K562 treated with DMSO at 1 percent for 48 hours (cell line): ENCODE measurements around the gene ZNF831. TPM values are rescaled to one million over a fixed set of nuclear protein-coding genes. Genes with fewer than 3 reads are reported as not detected.

ENCODE experiments used
- total RNA-seq: library from RNA; unstranded; fragments of 300-600 nt; gene quantifications from 2 replicates; pipeline ENCODE4 v1.2.3, GENCODE V29; 2022; ENCODE audit warnings: low replicate concordance; ENCODE audit errors: extremely low read depth

ZNF831 gene
- total RNA-seq = not detected in 2 replicates

GRCh38 chr20:59163631-59164530 lies at the start of gene ZNF831:
TSS of gene ZNF831 (plus strand) at chr20:59163821. CDS start at chr20:59191020, 27,199 bp downstream.

DNA sequence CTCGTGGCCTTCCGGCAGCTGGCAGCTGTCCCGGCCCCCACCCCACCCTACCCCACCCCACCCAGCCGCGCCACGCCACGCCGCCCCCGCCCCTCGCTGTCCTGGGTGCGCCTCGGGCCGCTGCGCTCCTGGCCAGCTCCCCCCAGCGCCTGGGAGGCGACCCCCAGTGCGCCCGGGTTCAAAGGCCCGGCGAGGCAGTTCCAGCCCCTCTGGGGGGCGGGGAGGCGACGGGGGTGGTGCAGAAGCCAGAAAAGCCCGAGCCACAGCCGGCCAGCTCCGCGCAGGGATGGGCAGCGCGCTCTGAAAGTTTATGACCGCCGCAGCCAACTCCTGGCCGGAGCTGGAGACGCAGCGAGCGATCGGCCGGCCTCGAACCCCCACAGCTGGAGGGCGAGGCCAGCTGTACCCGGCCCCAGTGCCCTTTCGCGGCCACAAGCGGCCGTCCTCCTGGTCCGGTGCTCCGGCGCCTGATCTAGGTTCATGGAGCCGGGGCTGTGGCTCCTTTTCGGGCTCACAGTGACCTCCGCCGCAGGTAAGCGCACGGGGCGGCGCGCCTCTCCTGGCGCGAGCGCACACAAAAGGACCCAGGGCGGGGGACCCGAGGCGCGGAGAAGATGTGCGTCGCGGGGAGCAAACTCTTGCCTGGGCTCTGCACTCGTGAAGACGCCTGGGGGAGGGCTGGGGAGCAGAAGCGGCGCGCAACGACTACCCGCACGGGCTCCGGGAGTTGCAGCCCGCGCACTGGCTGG lies 136.9 kb downstream of the ZNF831 start, which contains the start of gene EDN3:
EDN3 (plus strand) TSS at position 279 of the 749 bp plus-strand sequence; CDS start at position 481, 202 bp downstream.

Other genes with a start within 250 kb of the ZNF831 start
- gene NELFCD, start 182.6 kb upstream of the ZNF831 start, total RNA-seq = not detected in 2 replicates
- not detected in 2 replicates for gene CTSZ, start 156.6 kb upstream of the ZNF831 start, total RNA-seq
- gene TUBB1, start 144.4 kb upstream of the ZNF831 start, total RNA-seq = not detected in 2 replicates
- not detected in 2 replicates for gene ATP5F1E, start 131.5 kb upstream of the ZNF831 start, total RNA-seq
- not detected in 2 replicates for gene PRELID3B, start 121.0 kb upstream of the ZNF831 start, total RNA-seq
- gene EDN3, start 136.8 kb downstream of the ZNF831 start, total RNA-seq = not detected in 2 replicates